Nephron (organoid): ENCODE results near the gene FOXP2.

Experiments used
- H3K27ac Mint-ChIP-seq, 3 experiments: 2 replicates each; pipeline ENCODE4 v1.8.0; 2020; ENCODE audit warnings: mixed read lengths in 3 of 3, mild to moderate bottlenecking in 2 of 3, moderate library complexity in 1 of 3
- H3K27me3 Mint-ChIP-seq: 2 replicates; pipeline ENCODE4 v1.8.0; 2021; ENCODE audit warnings: low read depth, mild to moderate bottlenecking, moderate library complexity, mixed read lengths
- H3K36me3 Mint-ChIP-seq: 2 replicates; pipeline ENCODE4 v1.8.0; 2020; ENCODE audit warnings: low read depth, mixed read lengths
- H3K4me1 Mint-ChIP-seq: 2 replicates; pipeline ENCODE4 v1.8.0; 2020; ENCODE audit warnings: mixed read lengths
- H3K4me3 Mint-ChIP-seq, 3 experiments: 2 replicates each; pipeline ENCODE4 v1.8.0; 2020; ENCODE audit warnings: mild to moderate bottlenecking in 3 of 3, mixed read lengths in 3 of 3, moderate library complexity in 2 of 3
- H3K9me3 Mint-ChIP-seq: 2 replicates; pipeline ENCODE4 v1.8.0; 2020; ENCODE audit warnings: mixed read lengths
- TF ChIP-seq, protein P1 (sequence below), 3 experiments: fragments of 200-600 bp; sonication (generic); IDR thresholded peaks; one replicate each; pipeline ENCODE4 v1.5.0; 2021; ENCODE audit warnings: antibody characterized with exemption in 3 of 3; ENCODE audit not compliant: unreplicated experiment in 3 of 3

The FOXP2 gene

DNA sequence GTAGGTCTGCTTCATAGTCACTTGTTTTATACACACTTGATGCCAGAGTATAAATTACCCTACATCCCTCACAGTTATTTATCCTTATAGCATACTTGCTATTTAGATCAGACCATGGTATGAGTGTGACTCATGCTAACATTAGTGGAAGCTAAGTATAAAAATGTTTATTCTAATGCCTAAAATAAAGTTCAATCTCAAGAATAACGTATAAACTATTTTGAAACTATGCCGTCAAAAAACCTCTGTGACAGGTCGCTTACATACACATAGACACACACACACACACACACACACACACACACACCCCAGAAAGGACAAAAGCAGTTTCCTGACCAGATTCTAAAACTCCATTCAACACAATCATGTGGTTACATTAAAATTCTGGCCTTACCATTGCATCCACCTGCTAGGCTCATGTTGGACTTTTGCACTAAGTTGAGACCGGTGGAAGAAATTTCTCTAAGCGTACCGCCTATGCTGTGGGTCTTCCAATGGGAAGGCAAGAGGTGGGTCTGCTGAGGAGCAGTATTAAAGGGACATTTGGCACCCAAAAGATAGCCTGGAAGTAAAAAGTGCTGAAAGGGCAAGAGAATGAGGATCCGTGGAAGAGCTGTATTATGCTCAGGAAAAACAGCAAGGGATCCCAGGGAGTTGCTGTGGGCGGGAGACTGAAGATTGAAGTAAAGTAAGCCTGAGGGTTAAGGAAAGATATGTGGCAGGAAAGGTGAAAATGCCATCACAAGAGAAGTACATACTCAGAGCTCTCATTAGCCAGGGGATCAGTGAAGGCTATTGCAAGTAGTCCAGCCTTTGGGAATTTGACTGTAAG lies 5.0 kb downstream of the FOXP2 start:
- H3K4me3 Mint-ChIP-seq = no peak overlapping the region
- peak overlapping the region in 2 of 3 experiments; percentile 2 for H3K27ac Mint-ChIP-seq
- no peaks in the 10 kb centered on the region for H3K36me3 Mint-ChIP-seq
- TF ChIP-seq, protein P1, sequence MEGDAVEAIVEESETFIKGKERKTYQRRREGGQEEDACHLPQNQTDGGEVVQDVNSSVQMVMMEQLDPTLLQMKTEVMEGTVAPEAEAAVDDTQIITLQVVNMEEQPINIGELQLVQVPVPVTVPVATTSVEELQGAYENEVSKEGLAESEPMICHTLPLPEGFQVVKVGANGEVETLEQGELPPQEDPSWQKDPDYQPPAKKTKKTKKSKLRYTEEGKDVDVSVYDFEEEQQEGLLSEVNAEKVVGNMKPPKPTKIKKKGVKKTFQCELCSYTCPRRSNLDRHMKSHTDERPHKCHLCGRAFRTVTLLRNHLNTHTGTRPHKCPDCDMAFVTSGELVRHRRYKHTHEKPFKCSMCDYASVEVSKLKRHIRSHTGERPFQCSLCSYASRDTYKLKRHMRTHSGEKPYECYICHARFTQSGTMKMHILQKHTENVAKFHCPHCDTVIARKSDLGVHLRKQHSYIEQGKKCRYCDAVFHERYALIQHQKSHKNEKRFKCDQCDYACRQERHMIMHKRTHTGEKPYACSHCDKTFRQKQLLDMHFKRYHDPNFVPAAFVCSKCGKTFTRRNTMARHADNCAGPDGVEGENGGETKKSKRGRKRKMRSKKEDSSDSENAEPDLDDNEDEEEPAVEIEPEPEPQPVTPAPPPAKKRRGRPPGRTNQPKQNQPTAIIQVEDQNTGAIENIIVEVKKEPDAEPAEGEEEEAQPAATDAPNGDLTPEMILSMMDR (IDR thresholded peaks at IDR 0.05; ENCODE audit: unreplicated experiment in 3 of 3) = no peak
- H3K27me3 Mint-ChIP-seq = no peaks in the 10 kb centered on the region
- peaks cover 16% of the 10 kb centered on the region for H3K4me1 Mint-ChIP-seq
- H3K9me3 Mint-ChIP-seq = no peaks in the 10 kb centered on the region

DNA sequence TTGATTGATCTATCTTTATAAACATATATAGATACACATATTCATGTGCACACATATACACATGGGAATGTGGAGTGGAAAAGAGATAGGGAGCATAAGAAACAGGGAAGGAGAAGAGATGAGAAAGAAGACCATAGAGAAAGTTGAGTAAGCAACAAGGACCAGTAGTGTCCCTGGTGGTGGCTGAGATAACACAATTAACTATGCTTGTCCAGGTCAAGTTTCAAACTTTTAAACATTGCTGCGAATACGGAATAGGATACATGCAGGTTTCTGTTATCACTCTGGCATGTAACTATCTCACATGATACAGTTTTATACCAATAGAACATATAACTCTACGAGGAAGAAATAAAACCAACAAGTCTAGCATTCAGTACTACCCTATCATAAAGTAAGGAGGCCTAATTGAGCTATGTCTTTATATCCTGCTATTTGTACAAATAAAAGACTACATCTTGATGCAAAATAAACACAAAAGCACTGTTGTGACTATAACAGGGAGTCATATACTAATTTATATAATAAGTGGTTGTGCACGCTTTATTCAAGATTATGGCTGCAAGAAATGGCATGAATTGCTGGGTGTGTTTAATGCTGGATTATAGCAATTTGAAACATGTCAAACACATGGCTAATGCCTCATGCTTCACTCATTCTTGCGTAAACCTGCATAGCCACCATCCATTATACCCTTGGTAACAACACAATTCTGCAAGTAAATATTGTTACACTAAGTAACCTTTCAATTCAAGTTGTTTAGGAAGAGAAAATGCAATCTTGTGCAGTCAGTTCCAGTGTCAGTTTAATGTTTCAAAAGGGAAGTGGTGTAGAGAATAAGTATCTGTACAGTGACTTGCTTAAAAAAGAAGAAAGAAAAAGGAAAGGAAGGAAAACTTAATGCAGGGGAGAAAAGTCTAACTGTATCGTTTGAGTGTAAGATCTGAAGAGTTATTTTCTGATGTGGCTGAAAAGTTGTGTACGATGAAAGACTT lies 8.2 kb downstream of the FOXP2 start:
- no peaks in the 10 kb centered on the region for H3K27me3 Mint-ChIP-seq
- H3K4me3 Mint-ChIP-seq = no peak overlapping the region
- no peaks in the 10 kb centered on the region for H3K36me3 Mint-ChIP-seq
- TF ChIP-seq, protein P1 (IDR thresholded peaks at IDR 0.05; ENCODE audit: unreplicated experiment in 3 of 3) = peak; percentile 26 to 44 (median 39)
- peaks cover 8% of the 10 kb centered on the region for H3K4me1 Mint-ChIP-seq
- H3K9me3 Mint-ChIP-seq = no peaks in the 10 kb centered on the region
- H3K27ac Mint-ChIP-seq = no peak overlapping the region

DNA sequence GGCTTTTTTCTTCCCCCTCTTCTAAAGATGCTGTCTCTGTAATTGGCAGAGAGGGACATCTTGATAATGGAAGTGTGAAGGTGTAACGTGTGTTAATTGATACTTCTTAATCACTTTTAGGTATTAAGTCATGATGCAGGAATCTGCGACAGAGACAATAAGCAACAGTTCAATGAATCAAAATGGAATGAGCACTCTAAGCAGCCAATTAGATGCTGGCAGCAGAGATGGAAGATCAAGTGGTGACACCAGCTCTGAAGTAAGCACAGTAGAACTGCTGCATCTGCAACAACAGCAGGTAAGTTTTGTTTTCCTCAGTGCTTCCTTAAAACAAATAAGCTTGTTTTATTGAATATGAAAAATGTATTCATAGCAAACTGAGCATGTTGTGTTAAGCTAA lies 11.8 kb downstream of the FOXP2 start:
- Mint-ChIP-seq H3K9me3 (no peaks in the 10 kb centered on the region), H3K4me1 (peaks cover 7% of the 10 kb centered on the region), H3K27me3 (no peaks in the 10 kb centered on the region), H3K36me3 (no peaks in the 10 kb centered on the region), H3K4me3 (no peak overlapping the region), H3K27ac (no peak overlapping the region)
- TF ChIP-seq, protein P1 (IDR thresholded peaks at IDR 0.05; ENCODE audit: unreplicated experiment in 3 of 3) = no peak

DNA sequence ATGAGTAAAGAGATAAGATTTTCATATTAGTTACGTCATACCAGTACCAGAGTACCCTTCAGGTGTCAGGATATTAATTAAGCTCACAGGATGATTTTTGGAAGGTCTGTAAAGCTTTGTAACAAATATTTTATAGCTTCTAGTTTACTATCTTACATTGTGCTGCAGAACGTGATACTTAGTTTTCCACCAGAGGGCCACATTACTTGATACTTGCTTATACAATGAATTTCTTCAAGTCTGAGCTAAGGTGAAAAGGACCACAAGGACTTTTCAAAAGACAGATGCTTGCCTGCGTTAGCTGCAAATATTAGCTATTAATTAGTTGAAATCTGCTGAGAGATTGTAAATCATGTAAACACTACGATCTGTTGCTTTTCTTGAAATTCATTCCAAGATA lies 12.2 kb downstream of the FOXP2 start:
- Mint-ChIP-seq H3K27ac (no peak overlapping the region), H3K27me3 (no peaks in the 10 kb centered on the region), H3K36me3 (no peaks in the 10 kb centered on the region)

DNA sequence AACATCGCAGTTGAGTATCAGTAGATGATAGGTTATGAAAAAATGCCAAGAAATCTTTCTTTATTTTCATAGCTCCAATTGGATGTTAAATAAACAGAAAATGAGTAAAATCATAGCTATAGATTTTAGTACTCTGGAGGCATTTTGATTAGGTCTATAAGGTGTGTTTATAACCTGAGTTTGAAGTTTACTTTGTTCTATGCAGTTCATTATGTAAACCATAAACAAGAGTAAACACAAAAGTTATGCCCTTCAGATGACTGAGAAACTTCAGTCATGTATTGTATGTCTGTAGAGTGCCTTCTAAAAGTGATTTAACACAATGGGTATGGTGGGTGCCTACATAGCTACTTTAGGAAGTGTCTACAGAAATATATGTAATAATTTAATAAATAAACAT lies 13.6 kb downstream of the FOXP2 start:
- H3K9me3 Mint-ChIP-seq = no peaks in the 10 kb centered on the region
- H3K4me1 Mint-ChIP-seq = peaks cover 20% of the 10 kb centered on the region
- H3K27ac Mint-ChIP-seq = no peak overlapping the region
- H3K36me3 Mint-ChIP-seq = no peaks in the 10 kb centered on the region
- TF ChIP-seq, protein P1 (IDR thresholded peaks at IDR 0.05; ENCODE audit: unreplicated experiment in 3 of 3) = no peak
- no peaks in the 10 kb centered on the region for H3K27me3 Mint-ChIP-seq
- H3K4me3 Mint-ChIP-seq = no peak overlapping the region

More for the DNA sequence above, 12.2 kb downstream of the FOXP2 start:
- TF ChIP-seq, protein P1 (IDR thresholded peaks at IDR 0.05; ENCODE audit: unreplicated experiment in 3 of 3) = peak; percentile 46 to 60 (median 59)
- Mint-ChIP-seq H3K4me3 (no peak overlapping the region), H3K9me3 (no peaks in the 10 kb centered on the region), H3K4me1 (peaks cover 12% of the 10 kb centered on the region)
